Mucosa of descending colon (tissue), 3 donors: ENCODE measurements around the gene EPS8L1. TPM values are rescaled to one million over a fixed set of nuclear protein-coding genes. Genes with fewer than 3 reads are reported as not detected.

Experiments used
- ATAC-seq: fragments of 200-7000 bp; cut with Tn5 transposase; one replicate; pipeline ENCODE4 v1.9.1; 2020; ENCODE audit warnings: mild to moderate bottlenecking, moderate library complexity
- DNase-seq, 3 donors: peaks; one replicate each; pipeline ENCODE4 v3.0.0-alpha.2; 2020
- H3K36me3 ChIP-seq: fragments of 200-600 bp; one replicate; pipeline ENCODE4 v1.8.0; 2021; ENCODE audit warnings: low read depth, mild to moderate bottlenecking
- H3K4me1 ChIP-seq: fragments of 200-600 bp; one replicate; pipeline ENCODE4 v1.8.0; 2021; ENCODE audit warnings: low read depth, mild to moderate bottlenecking
- H3K4me3 ChIP-seq: fragments of 200-600 bp; one replicate; pipeline ENCODE4 v1.8.0; 2021; ENCODE audit warnings: mild to moderate bottlenecking
- H3K9me3 ChIP-seq: fragments of 200-600 bp; one replicate; pipeline ENCODE4 v1.8.0; 2021; ENCODE audit warnings: mild to moderate bottlenecking
- CTCF ChIP-seq: fragments of 200-600 bp; IDR thresholded peaks from one replicate; pipeline ENCODE4 v1.8.0; 2022; ENCODE audit warnings: antibody characterized with exemption, mild to moderate bottlenecking
- intact Hi-C, 2 donors: fragments of 100-400 bp; cut with DNase I in 1 of 2; cut with micrococcal nuclease in 1 of 2; formaldehyde crosslinking; loops; one replicate each; pipeline versions ENCODE4 v1.11.0 to v1.11.1; 2022; cut with DNase I, micrococcal nuclease
- total RNA-seq, 3 donors: library from RNA; stranded (reverse); fragmentation: NEBNext Ultra II Directional in 2 of 3; extraction: Animal tissue kit (Norgen Biotek cat#: 25700) in 2 of 3; gene quantifications; one replicate each; pipeline versions ENCODE4 v1.2.1 to v1.2.4, GENCODE V29; 2021 to 2023
- donor health status: DM: no; HTN: no; CAD: no; lungs with moderate emphysema.
- donor health status: DM: no; HTN: no; CAD: no.
- donor health status: DM: no; HTN: yes; CAD: no.

Gene EPS8L1
- total RNA-seq, 3 donors from 2014 or later, result 20.7 to 79.6 (median 36.0) TPM

GRCh38 chr19:55112777-55113569, 37.3 kb downstream of the EPS8L1 start:
- ATAC-seq, result no peak
- intact Hi-C loops, result no loop called here
- DNase-seq, result peak in 1 of 3 donors; percentile 49
- no peak for TF ChIP-seq CTCF
- Histone ChIP-seq H3K4me3 (no peak overlapping the region), H3K36me3 (no peaks in the 10 kb centered on the region), H3K9me3 (no peaks in the 10 kb centered on the region), H3K4me1 (peaks cover 13% of the 10 kb centered on the region)

- Histone ChIP-seq H3K4me3 (no peak overlapping the region), H3K36me3 (no peaks in the 10 kb centered on the region), H3K4me1 (peaks cover 18% of the 10 kb centered on the region), H3K9me3 (no peaks in the 10 kb centered on the region)
- intact Hi-C loops, result no loop called here
- DNase-seq, result peak; percentile 57 to 71 (median 71)
- ATAC-seq, result no peak
- TF ChIP-seq CTCF, result no peak
Observed at GRCh38 chr19:55113570-55114039, 37.9 kb downstream of the EPS8L1 start.

- intact Hi-C loops, result no loop called here
- no peaks in the 10 kb centered on the region for H3K36me3 ChIP-seq
- no peak overlapping the region for H3K4me3 ChIP-seq
- TF ChIP-seq CTCF, result no peak
- H3K9me3 ChIP-seq, result no peaks in the 10 kb centered on the region
- peaks cover 18% of the 10 kb centered on the region for H3K4me1 ChIP-seq
- DNase-seq (peak in 1 of 3 donors; percentile 32), ATAC-seq (no peak)
Observed at GRCh38 chr19:55114566-55115145, 39.0 kb downstream of the EPS8L1 start.

- Histone ChIP-seq H3K4me3 (no peak overlapping the region), H3K4me1 (peaks cover 18% of the 10 kb centered on the region), H3K36me3 (no peaks in the 10 kb centered on the region), H3K9me3 (no peaks in the 10 kb centered on the region)
- ATAC-seq, result no peak
- no peak for DNase-seq
- intact Hi-C loops, result no loop called here
- no peak for TF ChIP-seq CTCF
Observed at GRCh38 chr19:55115446-55116065, 39.9 kb downstream of the EPS8L1 start.

- Histone ChIP-seq H3K4me3 (peak overlapping the region; percentile 70), H3K9me3 (no peaks in the 10 kb centered on the region), H3K36me3 (no peaks in the 10 kb centered on the region), H3K4me1 (peaks cover 18% of the 10 kb centered on the region)
- TF ChIP-seq CTCF, result no peak
- intact Hi-C loops, result no loop called here
- ATAC-seq (peak; percentile 52), DNase-seq (peak; percentile 62 to 83 (median 65))
Observed at GRCh38 chr19:55116232-55116858, 40.7 kb downstream of the EPS8L1 start.
